Left colon (tissue), 2 donors: ENCODE data around the gene AMBRA1. TPM values are rescaled to one million over a fixed set of nuclear protein-coding genes. Genes with fewer than 3 reads are reported as not detected.

Source experiments
- ATAC-seq: fragments of 200-7000 bp; cut with Tn5 transposase; one replicate; pipeline ENCODE4 v1.9.1; 2020; ENCODE audit warnings: mild to moderate bottlenecking, moderate library complexity
- DNase-seq, 2 donors: peaks; one replicate each; pipeline ENCODE4 v3.0.0-alpha.2; 2020
- intact Hi-C, 2 donors: fragments of 100-400 bp; cut with DNase I in 1 of 2; cut with micrococcal nuclease in 1 of 2; formaldehyde crosslinking; loops; one replicate each; pipeline versions ENCODE4 v1.11.2 to v1.14.0; 2022; cut with DNase I, micrococcal nuclease
- total RNA-seq, 2 donors: library from RNA; stranded (reverse); fragmentation: NEBNext Ultra II Directional; extraction: Animal tissue kit (Norgen Biotek cat#: 25700); gene quantifications; one replicate each; pipeline ENCODE4 v1.2.1, GENCODE V29; 2021
- donor health status: DM: no; HTN: no; CAD: no.
- donor health status: DM: yes; HTN: yes; CAD: no.

Gene AMBRA1
- total RNA-seq, 2 donors from 2014 or later, result 39.4 to 40.1 TPM

DNA sequence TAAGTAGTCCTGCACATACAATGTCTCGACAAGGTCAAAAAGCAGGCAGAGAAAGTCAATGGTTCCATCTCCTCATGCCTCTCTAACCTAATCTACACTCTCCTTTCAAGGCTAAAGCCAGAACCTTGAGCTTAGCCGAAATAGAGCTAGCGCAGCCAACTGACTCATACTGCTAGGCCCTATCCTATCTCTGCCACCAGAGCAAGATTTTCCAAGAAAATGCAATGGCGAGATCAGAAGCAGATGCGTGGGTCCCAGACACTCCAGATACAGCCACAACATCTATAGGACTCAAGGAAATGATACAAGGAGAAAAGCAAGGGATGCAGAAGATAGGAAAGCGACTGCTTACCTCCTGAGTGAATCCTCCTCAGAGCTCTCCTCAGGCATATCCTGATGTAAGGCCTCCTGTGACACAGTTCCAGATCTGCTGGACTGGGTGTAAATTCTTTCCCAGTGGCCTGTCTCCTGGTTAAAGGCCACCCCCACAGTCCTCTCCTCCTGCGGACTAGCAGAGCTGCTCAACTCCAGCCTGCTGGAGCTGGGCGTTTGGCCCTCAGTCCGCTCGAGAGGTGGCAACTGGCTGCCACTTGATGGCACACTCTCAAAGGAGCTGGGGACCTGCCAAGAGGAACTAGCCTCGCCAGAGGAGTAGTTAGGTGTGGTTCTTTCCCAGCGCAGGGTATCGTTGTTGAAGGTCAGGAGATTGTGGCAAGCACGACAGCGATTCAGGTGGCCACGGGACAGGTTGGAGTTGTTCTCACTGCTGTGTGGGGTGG, 52.0 kb downstream of the AMBRA1 start:
- DNase-seq (peak; percentile 85 to 87), ATAC-seq (peak; percentile 96)
- intact Hi-C loops, result no loop called here

DNA sequence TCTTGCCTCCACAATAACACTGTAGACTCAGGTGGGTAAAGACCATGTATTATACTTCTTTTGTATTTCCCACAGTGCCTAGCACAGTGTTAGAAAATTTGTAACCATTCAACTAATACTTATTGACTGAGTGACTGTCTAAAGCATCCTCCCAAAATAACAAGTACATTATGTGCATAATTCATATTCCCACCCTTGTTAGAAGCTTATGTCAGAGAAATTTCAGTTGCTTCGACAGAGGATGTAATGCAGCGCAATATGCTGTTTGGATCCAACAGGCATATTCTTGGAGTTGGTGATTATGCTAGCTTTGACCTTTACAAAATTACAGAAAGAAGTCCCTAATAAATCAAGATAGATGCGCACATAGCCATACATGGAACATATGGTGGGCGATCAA, 53.0 kb downstream of the AMBRA1 start:
- intact Hi-C loops, result no loop called here
- DNase-seq (no peak), ATAC-seq (no peak)

DNA sequence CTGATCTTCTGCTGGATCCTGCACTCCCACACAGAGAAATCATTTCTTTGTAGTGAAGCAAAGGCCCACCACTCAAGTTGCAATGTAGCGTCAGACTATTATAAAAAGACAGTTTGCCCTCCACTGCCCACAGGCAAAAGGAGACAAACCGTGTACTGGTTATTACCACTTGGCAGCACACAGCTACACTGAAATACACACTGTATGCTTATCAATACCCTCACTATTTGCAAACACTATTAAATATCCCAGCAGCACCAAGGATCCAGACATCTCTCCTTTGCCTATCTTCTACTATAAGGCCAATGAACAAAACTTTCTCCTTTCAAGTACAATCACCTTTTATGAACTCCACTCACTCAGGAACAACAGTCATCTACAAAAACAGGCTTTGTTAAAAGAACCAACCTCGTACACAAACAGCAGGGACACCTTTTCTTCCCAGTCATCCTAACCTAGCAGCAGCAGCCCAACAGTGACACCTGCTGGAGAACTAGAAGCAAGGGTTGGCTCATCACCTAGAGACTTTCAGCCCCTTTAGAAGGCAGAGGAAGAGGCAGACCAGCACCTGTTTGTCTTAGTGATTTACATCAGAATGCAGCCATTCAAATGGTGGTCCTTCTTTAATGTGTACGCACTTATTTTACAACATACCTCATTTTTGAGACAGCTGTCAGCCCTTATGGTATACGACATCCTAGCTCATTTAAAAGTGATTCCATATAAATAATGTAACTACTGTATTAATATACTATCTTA, 56.1 kb downstream of the AMBRA1 start:
- intact Hi-C loops, result loop anchor here (5.0 to 10.0 kb wide), 2 partner anchors 150 to 153 kb away; partner anchors contain the start of gene MDK (in 1 of the 2)
- peak; percentile 61 to 62 for DNase-seq
- peak; percentile 61 for ATAC-seq

DNA sequence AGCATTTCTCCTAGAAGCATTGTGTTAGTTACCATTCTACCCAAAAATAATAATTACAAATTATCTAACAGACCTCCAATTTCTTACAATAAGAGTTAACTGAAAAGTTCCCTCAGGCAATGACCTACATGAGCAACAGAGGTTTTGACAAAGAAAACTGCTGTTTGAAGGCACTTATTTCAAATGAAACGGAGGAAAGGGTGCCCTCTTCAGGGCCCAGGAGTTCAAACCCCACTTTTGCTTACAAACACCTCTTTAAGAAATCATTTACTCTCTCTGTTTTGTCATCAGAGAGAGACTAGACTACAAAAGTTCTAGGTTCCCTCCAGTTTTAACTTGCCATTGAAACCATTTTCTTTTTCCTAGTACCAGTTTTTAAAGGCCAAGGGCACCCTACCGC, 56.7 kb downstream of the AMBRA1 start:
- ATAC-seq, result no peak
- intact Hi-C loops, result loop anchor here (5.0 to 10.0 kb wide), 2 partner anchors 150 to 152 kb away; partner anchors contain the start of gene MDK (in 1 of the 2)

DNA sequence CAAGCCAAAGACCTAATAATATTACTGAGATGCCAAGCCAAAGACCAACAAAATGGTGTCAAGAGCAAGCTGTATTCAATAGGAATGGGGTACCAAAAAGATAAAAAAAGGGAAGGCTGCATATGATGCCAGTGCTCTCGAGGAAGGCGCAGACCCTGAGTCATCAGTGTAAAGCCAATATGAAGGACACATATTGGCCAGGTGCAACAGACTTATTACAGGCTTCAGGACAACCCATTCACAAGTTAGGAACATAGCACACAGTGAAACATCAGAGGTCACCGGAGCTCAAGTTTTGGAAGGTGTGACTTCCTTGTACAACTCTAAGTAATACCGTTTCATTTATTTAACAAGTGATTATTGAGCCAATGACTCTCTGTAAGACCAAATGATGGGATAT, 58.1 kb downstream of the AMBRA1 start:
- DNase-seq (no peak), ATAC-seq (no peak)
- intact Hi-C loops, result loop anchor here (5.0 to 10.0 kb wide), 2 partner anchors 148 to 151 kb away; partner anchors contain the start of gene MDK (in 1 of the 2)

More for the DNA sequence above, 56.7 kb downstream of the AMBRA1 start:
- no peak for DNase-seq

DNA sequence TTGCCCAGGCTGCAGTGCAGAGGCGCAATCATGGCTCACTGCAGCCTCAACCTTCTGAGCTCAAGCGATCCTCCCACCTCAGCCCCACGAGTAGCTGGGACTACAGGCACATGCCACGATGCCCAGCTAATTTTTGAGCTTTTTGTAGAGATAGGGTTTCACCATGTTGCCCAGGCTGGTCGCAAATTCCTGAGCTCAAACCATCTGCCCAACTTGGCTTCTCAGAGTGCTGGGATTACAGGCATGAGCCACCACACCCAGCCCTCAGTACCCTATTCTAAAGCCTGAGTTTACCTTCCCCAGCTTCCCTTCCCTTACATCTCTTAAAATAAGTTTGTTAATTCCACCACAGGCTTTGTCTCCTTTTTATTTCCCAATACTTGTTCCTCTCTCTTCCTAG, 59.1 kb downstream of the AMBRA1 start:
- intact Hi-C loops, result loop anchor here (5.0 to 10.0 kb wide), 2 partner anchors 147 to 150 kb away; partner anchors contain the start of gene MDK (in 1 of the 2)
- no peak for DNase-seq
- ATAC-seq, result no peak

DNA sequence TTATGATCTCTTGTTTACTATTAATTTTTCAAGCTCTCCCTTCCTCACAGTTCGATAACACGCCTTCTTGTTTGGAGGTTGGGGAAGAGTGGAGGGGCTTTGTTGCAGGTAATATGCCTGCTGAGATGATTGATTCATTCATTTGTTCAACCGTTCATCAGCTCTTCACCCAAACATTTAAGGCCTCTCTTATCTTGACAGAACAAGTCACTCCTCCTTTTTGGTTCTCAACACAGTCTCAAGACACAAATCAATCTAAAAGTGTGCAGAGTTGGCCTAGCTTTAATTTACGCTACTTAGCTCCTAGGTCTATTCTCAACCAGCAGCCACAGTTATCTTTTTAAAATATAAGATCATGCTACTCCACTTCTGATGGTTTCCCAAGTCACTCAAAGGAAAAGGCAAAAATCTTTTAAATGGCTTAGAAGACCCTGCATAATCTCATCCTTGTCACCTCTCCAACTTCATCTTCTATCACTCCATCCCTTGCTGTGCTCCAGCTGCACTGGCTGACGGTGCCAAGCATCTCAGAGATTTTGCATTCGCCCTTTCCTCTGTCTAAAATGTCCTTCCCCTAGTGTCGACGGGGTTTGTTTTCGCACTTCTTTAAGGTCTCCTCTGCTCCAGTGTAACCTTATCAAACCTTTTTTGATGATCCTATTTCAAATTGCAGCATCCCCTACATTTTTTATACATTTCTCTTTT, 60.3 kb downstream of the AMBRA1 start:
- intact Hi-C loops, result loop anchor here in 1 of 2 donors (10.0 kb wide), 1 partner anchor 149 kb away; the partner anchor contains the start of gene MDK
- DNase-seq, result no peak
- no peak for ATAC-seq

DNA sequence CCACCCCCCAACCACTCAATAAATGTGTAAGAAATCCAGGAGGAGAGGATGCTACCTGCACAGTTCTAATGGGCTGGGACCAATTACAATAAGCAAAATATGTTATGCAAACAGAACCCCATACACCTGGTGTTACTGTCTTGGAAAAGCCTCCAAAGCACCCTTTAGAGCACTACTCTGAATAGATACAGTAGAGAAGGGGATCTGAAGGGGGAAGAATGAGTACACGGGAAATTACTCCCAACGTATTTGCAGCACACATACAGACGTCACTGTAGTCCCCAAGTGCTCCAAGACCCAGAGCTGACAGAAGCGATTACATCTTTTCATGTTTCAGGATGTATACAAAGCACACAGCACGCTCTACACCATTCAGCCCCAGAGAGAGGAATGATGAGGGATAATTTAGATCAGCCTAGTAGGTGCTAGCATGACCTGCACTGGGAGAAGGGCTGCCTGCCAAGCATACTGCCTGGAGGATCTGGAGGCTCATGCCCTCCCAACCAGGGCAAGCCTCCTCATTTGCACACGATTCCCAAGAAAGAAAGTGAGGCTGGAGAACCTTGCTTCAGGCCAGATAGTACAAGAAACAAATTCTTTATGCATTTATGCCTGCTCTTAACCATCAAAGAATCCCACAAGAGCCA, 63.8 kb downstream of the AMBRA1 start:
- ATAC-seq (no peak), DNase-seq (no peak)
- intact Hi-C loops, result loop anchor here in 1 of 2 donors (10.0 kb wide), 1 partner anchor 145 kb away; the partner anchor contains the start of gene MDK

DNA sequence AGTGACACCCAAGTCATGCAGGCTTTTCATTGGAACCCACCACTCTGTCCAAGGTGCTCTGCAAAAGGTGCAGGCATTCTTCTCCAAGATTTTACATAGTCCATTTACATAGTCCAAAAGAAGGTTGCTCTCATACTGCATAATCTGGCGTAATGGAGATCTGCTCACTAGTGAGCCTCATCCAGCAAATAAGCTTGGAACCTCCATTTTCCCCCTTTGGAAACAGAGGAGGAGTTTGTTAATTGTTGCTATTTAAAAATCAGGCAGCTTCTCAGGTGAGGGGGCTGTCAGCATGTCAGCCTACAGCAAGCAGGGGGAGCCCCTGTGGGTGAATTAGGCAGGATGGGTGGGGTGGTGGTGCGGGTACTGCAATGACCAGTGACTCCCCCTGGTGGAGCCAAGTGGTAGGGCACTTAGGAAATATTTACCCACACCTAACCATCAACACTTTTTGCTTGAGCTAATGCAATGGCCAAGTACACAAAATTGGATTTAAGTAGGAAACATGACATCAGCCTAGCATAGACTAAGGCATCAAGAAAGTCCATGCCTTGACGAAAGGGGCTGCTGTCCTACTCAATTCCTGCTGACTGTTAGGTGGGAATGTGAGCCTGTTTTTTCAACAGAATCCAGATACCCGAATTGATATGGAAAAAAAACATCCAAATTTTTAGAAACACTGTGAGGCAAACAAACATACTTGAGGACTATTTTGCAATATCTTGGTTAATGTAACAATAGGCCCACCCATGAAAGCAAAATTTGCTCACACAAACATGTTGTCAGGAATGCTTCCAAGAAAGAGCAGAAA, 64.5 kb downstream of the AMBRA1 start:
- DNase-seq, result peak; percentile 55 to 78
- ATAC-seq, result peak; percentile 68
- intact Hi-C loops, result no loop called here

DNA sequence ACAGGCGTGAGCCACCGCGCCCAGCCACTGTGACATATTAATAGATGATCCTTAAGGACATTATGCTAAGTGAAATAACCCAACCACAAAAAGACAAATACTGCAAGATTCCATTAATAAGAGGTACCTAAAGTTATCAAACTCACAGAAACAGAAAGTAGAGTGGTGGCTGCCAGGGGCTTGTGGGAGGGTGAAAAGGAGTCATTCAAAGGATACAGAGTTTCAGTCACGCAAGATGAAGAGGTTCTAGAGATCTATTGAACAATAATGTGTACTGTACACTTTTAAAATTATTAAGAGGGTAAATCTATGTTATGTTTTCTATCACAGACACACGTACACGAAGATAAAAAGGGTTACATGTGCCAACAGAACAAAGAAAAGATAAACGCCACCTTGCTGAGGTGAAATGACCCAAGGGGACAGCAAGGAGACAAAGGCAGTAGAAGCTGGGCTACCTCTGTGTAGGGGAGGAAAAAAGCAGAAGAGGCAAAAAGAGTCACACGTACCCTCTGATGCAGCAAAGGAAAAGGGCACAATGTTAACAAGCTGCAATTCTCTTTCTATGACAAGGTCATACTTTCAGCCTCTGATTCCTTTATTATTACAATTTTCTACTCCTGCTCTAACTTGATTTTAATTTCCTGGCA, 65.3 kb downstream of the AMBRA1 start:
- intact Hi-C loops, result no loop called here
- DNase-seq, result no peak

DNA sequence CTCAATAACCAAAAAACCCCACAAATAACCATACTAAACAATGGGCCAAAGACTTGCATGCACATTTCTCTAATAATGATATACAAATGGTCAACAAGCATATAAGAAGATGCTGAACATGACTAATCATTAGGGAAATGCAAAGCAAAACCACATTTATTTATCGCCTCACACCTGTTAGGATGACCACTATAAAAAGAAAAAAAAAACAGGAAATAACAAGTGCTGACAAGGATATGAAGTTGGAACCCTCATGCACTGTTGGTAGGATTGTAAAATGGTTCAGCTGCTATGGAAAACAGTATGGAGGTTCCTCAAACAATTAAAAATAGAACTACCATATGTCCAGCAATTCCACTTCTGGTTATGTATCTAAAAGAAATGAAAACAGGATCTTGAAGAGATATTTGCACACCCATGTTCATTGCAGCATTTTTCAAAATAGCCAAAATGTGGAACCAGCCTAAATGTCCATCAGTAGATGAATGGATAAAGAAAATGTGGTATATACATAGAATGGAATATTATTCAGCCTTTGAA, 66.2 kb downstream of the AMBRA1 start:
- ATAC-seq, result peak; percentile 34
- no peak for DNase-seq
- intact Hi-C loops, result no loop called here

More for the DNA sequence above, 65.3 kb downstream of the AMBRA1 start:
- no peak for ATAC-seq

DNA sequence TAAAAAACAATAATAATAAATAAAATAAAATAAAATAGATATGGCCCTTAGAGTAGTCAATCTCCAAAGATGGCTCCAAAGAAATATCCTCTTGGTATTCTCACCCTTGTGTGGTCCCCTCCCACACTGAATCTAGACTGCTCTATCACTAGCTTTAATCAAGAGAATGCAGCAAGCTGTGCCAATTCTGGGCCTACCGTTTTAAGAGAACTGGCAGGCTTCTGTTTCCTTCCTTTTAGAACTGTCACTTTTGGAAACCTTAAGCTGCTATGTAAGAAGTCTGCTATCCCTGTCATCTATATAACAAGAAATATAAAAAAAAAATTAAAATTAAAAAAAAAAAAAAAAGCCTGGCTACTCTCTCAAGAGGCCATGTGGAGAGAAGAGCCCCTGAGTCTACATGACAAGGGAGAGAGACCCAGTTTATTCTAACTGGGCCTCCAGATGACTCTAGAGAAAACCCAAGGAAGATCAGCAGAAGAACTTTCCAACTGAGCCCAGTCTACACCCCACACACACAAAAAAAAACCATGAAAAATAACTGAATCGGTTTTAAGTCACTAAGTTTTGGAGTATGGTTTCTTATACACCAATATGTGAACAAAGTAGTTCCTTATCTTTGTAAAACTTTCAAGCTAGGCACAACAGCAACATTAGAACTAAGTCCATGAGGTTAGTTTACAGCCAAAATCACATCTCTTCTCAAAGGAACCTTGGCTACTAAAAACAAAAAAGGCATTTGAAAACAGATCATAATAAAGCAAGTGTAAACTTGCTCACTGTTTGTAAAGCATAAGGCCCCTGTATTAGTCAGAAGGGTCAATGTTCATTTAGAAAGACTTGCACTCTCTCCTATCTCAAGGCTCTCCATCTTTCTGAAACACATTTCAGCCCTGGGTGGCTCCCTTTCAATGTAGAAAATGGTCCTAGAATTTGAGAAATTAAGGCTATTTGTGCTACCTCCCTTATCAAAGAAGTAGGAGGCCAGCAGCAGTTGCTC, 67.3 kb downstream of the AMBRA1 start:
- no peak for ATAC-seq
- intact Hi-C loops, result no loop called here
- DNase-seq, result no peak

DNA sequence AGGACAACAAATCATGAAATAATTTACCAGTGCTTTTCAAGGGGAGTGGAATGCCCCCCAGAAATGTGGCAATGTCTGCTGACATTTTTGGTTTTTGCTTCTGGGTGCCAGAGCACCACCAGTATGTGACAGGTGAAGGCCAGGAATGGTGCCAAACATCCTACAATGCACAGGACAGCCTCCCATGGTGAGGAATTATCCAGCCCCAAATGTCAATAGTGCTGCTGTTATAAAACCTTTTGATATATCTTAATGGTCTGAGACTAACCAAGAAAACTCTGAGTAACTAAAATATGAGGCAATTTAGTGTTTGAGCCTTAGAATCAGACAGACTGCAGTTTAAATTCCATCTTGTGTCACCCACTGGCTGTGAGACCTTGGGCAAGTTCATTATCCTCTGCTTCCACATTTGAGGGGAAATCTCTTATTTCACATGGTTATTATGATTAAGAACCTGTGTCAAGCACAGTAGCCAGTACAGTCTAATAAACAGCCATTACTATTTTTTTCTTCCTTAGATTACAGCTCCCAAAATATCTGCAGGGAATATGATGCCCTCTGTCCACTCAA, 69.5 kb downstream of the AMBRA1 start:
- intact Hi-C loops, result no loop called here
- DNase-seq, result peak; percentile 59 to 64

DNA sequence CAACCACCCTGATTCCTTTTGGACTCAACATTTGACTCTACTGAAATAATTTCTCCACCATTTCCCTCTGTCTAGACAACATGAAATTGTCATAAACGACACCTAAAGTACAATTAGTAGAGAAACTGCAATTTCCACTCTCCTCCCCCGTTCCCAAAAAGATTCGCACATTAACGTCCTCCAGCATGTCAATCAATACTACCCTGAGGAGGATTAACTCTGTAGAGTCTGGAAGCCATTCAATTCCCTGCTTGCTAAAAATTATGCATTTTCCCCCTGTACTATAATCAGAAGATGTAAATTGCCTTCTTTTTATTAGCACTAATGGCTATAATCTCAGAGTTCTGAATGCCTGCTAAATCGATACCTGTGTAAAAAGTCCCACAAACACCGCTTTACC, 70.5 kb downstream of the AMBRA1 start:
- ATAC-seq (no peak), DNase-seq (no peak)
- intact Hi-C loops, result no loop called here

More for the DNA sequence above, 69.5 kb downstream of the AMBRA1 start:
- ATAC-seq, result peak; percentile 80

DNA sequence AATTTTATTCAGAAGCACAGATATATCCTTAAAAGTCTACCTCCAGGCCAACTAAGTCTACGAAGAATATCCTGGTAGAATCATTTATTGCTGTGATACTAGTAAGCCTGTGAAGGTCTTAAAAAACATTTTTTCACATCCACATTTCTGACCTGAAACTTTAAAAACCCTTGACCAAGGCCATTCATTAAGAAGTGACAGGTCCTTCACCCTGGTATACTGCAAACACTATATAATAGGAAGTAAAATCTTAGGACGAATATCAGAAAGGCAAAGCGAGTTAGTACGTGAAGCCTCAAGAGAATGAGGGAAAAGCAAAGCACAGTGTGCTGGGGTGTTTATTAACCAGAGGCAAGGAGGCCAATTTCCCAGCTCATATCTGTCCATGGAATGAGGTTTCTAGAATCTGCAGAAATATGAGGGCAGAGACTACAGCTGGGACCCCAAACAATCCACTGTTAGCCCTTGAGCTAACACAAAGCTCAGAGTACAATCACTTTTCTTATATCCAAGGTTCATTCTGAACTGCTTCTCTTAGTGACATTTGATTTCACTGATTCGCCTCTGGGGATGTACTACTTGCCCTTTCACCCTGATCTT, 71.0 kb downstream of the AMBRA1 start:
- peak; percentile 40 for ATAC-seq

More for the DNA sequence above, 71.0 kb downstream of the AMBRA1 start:
- intact Hi-C loops, result no loop called here
- DNase-seq, result no peak
